ENCODE measurements around the gene APBB1.
"Not testable (repeated sequence)": the region's sequence is repeated elsewhere in the genome, so short reads cannot be mapped to it uniquely, and the experiment has no call there.

- TF ChIP-seq, protein P1, sequence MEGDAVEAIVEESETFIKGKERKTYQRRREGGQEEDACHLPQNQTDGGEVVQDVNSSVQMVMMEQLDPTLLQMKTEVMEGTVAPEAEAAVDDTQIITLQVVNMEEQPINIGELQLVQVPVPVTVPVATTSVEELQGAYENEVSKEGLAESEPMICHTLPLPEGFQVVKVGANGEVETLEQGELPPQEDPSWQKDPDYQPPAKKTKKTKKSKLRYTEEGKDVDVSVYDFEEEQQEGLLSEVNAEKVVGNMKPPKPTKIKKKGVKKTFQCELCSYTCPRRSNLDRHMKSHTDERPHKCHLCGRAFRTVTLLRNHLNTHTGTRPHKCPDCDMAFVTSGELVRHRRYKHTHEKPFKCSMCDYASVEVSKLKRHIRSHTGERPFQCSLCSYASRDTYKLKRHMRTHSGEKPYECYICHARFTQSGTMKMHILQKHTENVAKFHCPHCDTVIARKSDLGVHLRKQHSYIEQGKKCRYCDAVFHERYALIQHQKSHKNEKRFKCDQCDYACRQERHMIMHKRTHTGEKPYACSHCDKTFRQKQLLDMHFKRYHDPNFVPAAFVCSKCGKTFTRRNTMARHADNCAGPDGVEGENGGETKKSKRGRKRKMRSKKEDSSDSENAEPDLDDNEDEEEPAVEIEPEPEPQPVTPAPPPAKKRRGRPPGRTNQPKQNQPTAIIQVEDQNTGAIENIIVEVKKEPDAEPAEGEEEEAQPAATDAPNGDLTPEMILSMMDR (IDR thresholded peaks at IDR 0.05) = not testable (repeated sequence)
- not testable (repeated sequence) for TF ChIP-seq POLR2A (IDR thresholded peaks at IDR 0.05)
Observed at GRCh38 chr11:6392251-6392650, 26.6 kb downstream of the APBB1 start.
